GM13977 (cell line): Measurements from ENCODE around the gene CCDC134.

Experiments
- DNase-seq: peaks from one replicate; pipeline ENCODE4 v3.0.0; 2012; ENCODE audit warnings: low spot score
- in situ Hi-C: fragments of 300-500 bp; cut with MboI; formaldehyde crosslinking; loops from one replicate; pipeline ENCODE4 v1.12.0; 2022; ENCODE audit warnings: low sequenced_read_pairs, low pct_unique_long_range_greater_than_20kb, mixed read lengths, inconsistent platforms; ENCODE audit not compliant: unreplicated experiment
- TF ChIP-seq, protein P1 (sequence below): IDR thresholded peaks from 2 replicates; pipeline ENCODE4 v1.5.1; 2012; ENCODE audit warnings: mild to moderate bottlenecking, control low read depth; ENCODE audit not compliant: insufficient read depth; ENCODE audit errors: extremely low read depth, missing control alignments

Gene CCDC134

DNA sequence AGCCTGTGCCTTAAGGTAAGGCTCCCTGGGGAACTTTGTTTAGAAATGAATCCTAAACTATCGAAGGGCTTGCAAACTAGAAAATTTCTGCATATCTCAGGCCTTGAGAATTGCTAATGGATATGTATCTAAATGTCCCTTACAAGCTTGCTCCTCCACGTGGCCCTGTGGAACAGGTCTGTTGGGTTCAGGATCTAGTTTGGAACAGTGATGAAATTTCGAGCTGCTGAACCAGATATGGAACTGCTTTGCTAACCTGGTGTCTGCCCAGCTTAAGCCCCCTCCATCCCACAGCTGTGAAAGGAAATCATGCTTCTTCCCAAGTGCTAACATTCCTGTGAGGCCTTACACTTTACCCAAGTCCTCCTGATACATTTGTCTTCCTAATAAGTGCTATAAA is 44.0 kb downstream of the CCDC134 start:
- in situ Hi-C loops = no loop called here
- no peak for DNase-seq
- TF ChIP-seq, protein P1, sequence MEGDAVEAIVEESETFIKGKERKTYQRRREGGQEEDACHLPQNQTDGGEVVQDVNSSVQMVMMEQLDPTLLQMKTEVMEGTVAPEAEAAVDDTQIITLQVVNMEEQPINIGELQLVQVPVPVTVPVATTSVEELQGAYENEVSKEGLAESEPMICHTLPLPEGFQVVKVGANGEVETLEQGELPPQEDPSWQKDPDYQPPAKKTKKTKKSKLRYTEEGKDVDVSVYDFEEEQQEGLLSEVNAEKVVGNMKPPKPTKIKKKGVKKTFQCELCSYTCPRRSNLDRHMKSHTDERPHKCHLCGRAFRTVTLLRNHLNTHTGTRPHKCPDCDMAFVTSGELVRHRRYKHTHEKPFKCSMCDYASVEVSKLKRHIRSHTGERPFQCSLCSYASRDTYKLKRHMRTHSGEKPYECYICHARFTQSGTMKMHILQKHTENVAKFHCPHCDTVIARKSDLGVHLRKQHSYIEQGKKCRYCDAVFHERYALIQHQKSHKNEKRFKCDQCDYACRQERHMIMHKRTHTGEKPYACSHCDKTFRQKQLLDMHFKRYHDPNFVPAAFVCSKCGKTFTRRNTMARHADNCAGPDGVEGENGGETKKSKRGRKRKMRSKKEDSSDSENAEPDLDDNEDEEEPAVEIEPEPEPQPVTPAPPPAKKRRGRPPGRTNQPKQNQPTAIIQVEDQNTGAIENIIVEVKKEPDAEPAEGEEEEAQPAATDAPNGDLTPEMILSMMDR = no peak

DNA sequence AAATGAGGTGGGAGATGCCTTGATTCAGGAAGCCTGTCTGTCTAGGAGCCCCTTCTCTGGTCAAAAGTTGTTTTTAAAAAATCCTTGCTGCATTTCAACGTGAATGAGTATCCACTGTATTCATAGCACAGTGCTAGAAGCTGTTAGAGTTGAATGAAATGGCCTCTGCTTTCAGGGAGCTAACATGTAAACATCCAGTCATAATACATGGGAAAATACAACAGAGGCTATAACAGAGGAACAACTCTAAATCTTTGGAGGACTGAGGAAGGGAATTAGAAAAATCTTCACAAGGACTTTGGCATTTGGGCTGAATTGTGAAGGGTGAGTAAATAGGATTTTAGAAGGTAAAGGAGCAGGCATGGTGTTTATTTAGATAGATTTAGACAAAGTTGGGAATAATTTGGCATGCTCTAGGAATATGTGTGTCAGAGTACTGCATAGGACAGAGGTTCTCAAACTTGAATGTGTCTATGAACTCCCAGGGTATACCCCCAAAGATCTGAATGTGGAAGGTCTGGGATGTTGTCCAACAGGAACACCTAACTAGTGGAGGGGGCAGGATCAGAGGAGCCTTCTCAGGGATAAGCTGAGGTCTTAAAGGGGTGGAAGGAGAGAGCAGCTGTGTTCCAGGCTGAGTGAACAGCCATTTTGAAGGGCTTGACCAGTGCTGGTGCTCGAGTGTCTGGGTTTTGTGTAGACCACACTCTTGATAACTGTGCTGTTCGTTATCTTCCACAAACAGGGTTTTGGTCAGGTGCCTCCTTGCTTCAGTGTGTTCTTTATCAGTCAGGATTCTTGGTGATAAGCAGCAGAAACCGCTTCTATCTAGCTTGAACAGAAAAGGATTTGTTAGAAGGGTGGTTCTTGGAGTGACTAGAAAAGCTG is 45.1 kb downstream of the CCDC134 start:
- in situ Hi-C loops = no loop called here
- DNase-seq = no peak
- TF ChIP-seq, protein P1 = no peak

DNA sequence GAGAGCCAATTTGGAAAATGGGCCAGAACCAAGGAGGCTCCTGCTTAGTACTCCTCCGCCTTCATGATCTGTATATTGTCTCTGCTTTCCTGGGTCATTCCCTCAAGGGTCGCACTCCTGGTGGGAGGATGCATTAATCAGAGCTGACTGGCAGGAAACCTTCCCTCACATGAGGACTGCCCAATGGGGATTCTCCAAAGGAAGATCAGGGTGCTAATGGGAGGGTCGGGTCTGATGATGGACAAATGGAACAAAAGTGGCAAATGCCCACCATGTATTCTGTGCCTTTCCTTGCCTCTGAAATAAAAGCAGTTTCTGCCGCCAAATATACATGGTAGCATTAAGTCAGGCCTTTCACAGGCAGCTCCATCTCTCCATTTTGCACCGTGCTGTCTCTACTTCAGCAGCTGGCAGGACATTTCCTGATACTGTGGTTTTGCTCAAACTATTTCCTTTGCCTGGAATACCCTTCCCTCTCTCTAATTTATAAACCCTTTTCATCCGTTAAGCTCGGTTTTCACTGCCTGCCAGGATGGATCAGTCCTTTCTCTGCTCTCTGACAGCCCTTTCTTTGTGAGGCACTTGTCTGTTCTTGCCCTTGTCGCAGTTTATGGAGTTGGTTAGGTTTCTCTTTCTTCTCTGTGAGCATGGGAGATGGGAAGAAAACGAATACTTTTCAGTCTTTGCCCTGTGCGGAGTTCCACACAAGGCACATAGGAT is 45.9 kb downstream of the CCDC134 start:
- TF ChIP-seq, protein P1 = no peak
- in situ Hi-C loops = no loop called here
- DNase-seq = no peak

DNA sequence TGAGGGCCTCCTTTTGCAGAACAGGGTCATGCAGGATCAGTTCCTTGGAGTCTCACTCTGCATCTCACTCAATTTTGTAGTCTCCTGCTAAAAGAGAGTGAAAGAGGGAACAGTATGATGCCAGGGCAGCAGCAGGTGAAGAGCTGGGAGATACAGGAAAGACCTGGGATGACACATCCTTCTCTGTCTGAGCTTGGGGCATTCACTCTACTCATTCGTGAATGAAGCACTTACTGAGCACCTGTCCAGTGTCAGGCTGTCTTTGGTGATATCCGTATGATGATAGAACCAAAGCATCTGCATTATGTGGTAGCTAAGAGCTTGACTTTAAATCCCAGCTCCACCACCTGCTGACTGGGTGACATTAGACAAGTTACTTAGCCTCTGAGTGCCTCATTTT is 46.8 kb downstream of the CCDC134 start:
- DNase-seq = no peak
- in situ Hi-C loops = no loop called here
- TF ChIP-seq, protein P1 = no peak

DNA sequence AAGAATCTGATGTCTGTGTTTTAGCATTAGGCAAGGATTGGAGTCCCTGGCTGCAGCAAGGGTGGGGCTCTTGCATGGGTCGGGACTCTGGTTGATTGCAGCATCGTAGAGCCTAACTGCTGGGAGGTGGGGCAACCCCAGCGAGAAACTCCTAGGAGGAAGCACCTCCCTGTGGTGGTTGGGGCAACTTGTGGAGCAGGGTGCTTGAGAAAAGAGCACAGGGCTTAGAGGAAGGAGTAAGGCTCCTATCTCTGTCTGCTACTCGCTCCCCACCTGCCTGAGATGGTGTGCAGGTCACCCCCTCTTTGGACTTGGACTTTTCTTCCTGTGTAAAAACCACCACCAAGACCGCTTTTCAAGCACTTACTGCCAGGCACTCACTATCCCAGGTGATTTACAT is 48.0 kb downstream of the CCDC134 start:
- in situ Hi-C loops = no loop called here
- TF ChIP-seq, protein P1 = no peak
- DNase-seq = no peak

DNA sequence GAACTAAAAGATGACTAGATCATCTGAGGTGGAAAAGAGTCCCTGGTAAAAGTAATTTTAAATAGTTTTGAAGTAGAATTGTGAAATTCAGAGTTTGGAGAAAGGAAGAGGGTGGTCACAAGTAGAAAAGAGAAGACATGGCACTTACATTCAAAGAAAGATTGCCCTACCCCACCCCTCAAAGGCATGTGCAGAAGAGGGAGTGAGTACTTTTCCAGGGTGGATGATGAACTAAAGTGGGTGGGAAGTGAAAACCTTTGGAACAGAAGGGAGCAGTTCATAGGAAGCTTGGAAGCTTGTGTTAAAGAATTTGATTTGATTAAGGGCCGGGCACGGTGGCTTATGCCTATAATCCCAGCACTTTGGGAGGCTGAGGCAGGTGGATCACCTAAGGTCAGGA is 56.0 kb downstream of the CCDC134 start:
- TF ChIP-seq, protein P1 = no peak
- no peak for DNase-seq
- in situ Hi-C loops = no loop called here
